ENCODE data around the gene MRM3. TPM values are rescaled to one million over a fixed set of nuclear protein-coding genes. Genes with fewer than 3 reads are reported as not detected.

Gene MRM3
- total and polyA plus RNA-seq, 2 donors (not counting 1 experiment from before 2014, with no cell fraction given) = 11.6 to 20.9 TPM

DNA sequence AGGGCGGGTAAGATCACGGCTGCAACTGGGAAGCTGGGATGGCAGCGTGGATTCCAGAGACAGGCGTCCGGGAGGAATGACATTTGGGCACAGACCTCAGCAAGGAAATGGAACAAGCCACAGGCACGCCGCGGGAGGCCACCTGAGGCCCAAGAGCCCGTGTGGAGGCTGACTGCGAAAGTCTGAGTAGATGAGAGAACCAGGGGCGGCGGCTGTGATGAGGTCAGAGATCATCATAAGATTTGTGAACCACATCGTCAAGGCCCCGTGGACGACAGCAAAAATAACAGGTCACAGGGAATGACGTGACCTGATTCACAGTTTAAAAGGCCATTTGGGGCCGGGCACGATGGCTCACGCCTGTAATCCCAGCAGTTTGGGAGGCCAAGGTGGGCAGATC lies 48.2 kb downstream of the MRM3 start:
- CTCF ChIA-PET = no interaction called here
- WGBS (ENCODE audit: insufficient coverage) = 79% methylated on average over 19 of the region's 19 CpGs

DNA sequence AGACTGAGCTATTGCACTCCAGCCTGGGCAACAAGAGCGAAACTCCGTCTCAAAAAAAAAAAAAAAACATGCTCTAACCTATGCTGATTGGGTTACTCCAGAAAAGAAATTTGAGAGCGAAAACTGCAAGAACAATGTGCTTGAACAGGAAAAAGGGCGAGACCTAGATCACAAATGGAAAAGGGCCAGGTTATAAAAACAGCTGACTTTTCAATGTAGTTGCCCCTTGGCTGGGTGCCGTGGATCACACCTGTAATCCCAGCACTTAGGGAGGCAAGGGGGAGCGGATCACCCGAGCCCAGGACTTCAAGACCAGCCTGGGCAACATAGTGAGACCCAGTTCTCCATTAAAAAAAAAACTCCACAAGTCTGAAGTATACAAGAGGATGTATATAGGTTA lies 48.8 kb downstream of the MRM3 start:
- Histone ChIP-seq H3K79me2 (ENCODE audit: control insufficient read depth, insufficient read depth, low read length) (no peaks in the 10 kb centered on the region), H3K4me3 (ENCODE audit: control extremely low read depth in 1 of 5, extremely low read depth in 1 of 5, insufficient read depth in 1 of 5, low read depth in 2 of 5, low read length in 4 of 5) (no peak overlapping the region), H3K4me1 (ENCODE audit: control insufficient read depth in 2 of 2, insufficient read depth in 2 of 2, low read length in 2 of 2) (no peaks in the 10 kb centered on the region), H3K4me2 (replicated peaks; ENCODE audit: low read depth, low read length, poor library complexity, severe bottlenecking) (no peak overlapping the region), H2AFZ (ENCODE audit: insufficient read depth, low read depth, low read length, poor library complexity, severe bottlenecking) (no peak overlapping the region), H4K20me1 (ENCODE audit: control insufficient read depth, insufficient read depth, low read length, poor library complexity, severe bottlenecking) (no peaks in the 10 kb centered on the region), H3K27ac (ENCODE audit: low read length in 2 of 2) (no peak overlapping the region), H3K9me3 (ENCODE audit: control extremely low read depth in 1 of 3, control insufficient read depth in 2 of 3, insufficient read depth in 1 of 3, low read length in 2 of 3) (peaks cover 0 to 15% (median 0%) of the 10 kb centered on the region in 3 donors), H3K27me3 (replicated peaks in 1 of 4; ENCODE audit: control extremely low read depth in 1 of 4, control insufficient read depth in 3 of 4, insufficient read depth in 4 of 4, low read length in 3 of 4) (no peaks in the 10 kb centered on the region), H3K9ac (ENCODE audit: low read length) (no peak overlapping the region), H3K36me3 (replicated peaks in 1 of 2; ENCODE audit: control extremely low read depth in 1 of 2, control insufficient read depth in 1 of 2, extremely low read depth in 1 of 2, insufficient read depth in 2 of 2, low read length in 1 of 2) (no peaks in the 10 kb centered on the region)
- Mint-ChIP-seq H3K4me1 (no peaks in the 10 kb centered on the region), H3K9me3 (ENCODE audit: insufficient read depth) (no peaks in the 10 kb centered on the region), H3K27ac (no peak overlapping the region), H3K4me3 (no peak overlapping the region), H3K27me3 (peaks cover 3% of the 10 kb centered on the region)
- ChIA-PET POLR2A (interaction anchor here (0.7 kb wide), 1 partner anchor 199 kb away, joined by 3 read pairs; no protein-coding TSS in a partner anchor), CTCF (no interaction called here)
- no peak for TF ChIP-seq EZH2 (IDR thresholded peaks at IDR 0.05; ENCODE audit: borderline replicate concordance, insufficient read depth, low read depth, low read length, poor library complexity, severe bottlenecking)
- TF ChIP-seq, protein P1, sequence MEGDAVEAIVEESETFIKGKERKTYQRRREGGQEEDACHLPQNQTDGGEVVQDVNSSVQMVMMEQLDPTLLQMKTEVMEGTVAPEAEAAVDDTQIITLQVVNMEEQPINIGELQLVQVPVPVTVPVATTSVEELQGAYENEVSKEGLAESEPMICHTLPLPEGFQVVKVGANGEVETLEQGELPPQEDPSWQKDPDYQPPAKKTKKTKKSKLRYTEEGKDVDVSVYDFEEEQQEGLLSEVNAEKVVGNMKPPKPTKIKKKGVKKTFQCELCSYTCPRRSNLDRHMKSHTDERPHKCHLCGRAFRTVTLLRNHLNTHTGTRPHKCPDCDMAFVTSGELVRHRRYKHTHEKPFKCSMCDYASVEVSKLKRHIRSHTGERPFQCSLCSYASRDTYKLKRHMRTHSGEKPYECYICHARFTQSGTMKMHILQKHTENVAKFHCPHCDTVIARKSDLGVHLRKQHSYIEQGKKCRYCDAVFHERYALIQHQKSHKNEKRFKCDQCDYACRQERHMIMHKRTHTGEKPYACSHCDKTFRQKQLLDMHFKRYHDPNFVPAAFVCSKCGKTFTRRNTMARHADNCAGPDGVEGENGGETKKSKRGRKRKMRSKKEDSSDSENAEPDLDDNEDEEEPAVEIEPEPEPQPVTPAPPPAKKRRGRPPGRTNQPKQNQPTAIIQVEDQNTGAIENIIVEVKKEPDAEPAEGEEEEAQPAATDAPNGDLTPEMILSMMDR (IDR thresholded peaks at IDR 0.05) = no peak
- DNase-seq (no peak), ATAC-seq (ENCODE audit: low read depth) (no peak)
- WGBS (ENCODE audit: insufficient coverage) = 71% methylated on average over 3 of the region's 7 CpGs
- intact Hi-C loops (cut with micrococcal nuclease) = no loop called here

More for the DNA sequence above, 48.2 kb downstream of the MRM3 start:
- no peaks in the 10 kb centered on the region for H3K36me3 ChIP-seq (replicated peaks in 1 of 2; ENCODE audit: control extremely low read depth in 1 of 2, control insufficient read depth in 1 of 2, extremely low read depth in 1 of 2, insufficient read depth in 2 of 2, low read length in 1 of 2)
- no peaks in the 10 kb centered on the region for H3K4me1 Mint-ChIP-seq
- ATAC-seq (ENCODE audit: low read depth) (no peak), DNase-seq (no peak)
- H3K4me3 ChIP-seq (ENCODE audit: control extremely low read depth in 1 of 5, extremely low read depth in 1 of 5, insufficient read depth in 1 of 5, low read depth in 2 of 5, low read length in 4 of 5) = no peak overlapping the region
- H3K9me3 ChIP-seq (ENCODE audit: control extremely low read depth in 1 of 3, control insufficient read depth in 2 of 3, insufficient read depth in 1 of 3, low read length in 2 of 3) = peaks cover 0 to 15% (median 0%) of the 10 kb centered on the region in 3 donors
- H3K79me2 ChIP-seq (ENCODE audit: control insufficient read depth, insufficient read depth, low read length) = no peaks in the 10 kb centered on the region
- H3K27ac ChIP-seq (ENCODE audit: low read length in 2 of 2) = no peak overlapping the region
- no peak overlapping the region for H3K9ac ChIP-seq (ENCODE audit: low read length)
- H2AFZ ChIP-seq (ENCODE audit: insufficient read depth, low read depth, low read length, poor library complexity, severe bottlenecking) = no peak overlapping the region
- POLR2A ChIA-PET = no interaction called here
- peaks cover 3% of the 10 kb centered on the region for H3K27me3 Mint-ChIP-seq
- no peak overlapping the region for H3K4me2 ChIP-seq (replicated peaks; ENCODE audit: low read depth, low read length, poor library complexity, severe bottlenecking)
- intact Hi-C loops (cut with micrococcal nuclease) = no loop called here
- no peak for TF ChIP-seq EZH2 (IDR thresholded peaks at IDR 0.05; ENCODE audit: borderline replicate concordance, insufficient read depth, low read depth, low read length, poor library complexity, severe bottlenecking)
- TF ChIP-seq, protein P1 (IDR thresholded peaks at IDR 0.05) = no peak
- no peak overlapping the region for H3K4me3 Mint-ChIP-seq
- no peak overlapping the region for H3K27ac Mint-ChIP-seq
- no peaks in the 10 kb centered on the region for H4K20me1 ChIP-seq (ENCODE audit: control insufficient read depth, insufficient read depth, low read length, poor library complexity, severe bottlenecking)
- H3K9me3 Mint-ChIP-seq (ENCODE audit: insufficient read depth) = no peaks in the 10 kb centered on the region
- no peaks in the 10 kb centered on the region for H3K4me1 ChIP-seq (ENCODE audit: control insufficient read depth in 2 of 2, insufficient read depth in 2 of 2, low read length in 2 of 2)
- no peaks in the 10 kb centered on the region for H3K27me3 ChIP-seq (replicated peaks in 1 of 4; ENCODE audit: control extremely low read depth in 1 of 4, control insufficient read depth in 3 of 4, insufficient read depth in 4 of 4, low read length in 3 of 4)

All from B cell (primary cell).